Measurements from ENCODE around the gene GRIA4.
A peak's percentile ranks its signal among the peaks of the same experiment; 100 is the strongest.

Gene GRIA4

DNA sequence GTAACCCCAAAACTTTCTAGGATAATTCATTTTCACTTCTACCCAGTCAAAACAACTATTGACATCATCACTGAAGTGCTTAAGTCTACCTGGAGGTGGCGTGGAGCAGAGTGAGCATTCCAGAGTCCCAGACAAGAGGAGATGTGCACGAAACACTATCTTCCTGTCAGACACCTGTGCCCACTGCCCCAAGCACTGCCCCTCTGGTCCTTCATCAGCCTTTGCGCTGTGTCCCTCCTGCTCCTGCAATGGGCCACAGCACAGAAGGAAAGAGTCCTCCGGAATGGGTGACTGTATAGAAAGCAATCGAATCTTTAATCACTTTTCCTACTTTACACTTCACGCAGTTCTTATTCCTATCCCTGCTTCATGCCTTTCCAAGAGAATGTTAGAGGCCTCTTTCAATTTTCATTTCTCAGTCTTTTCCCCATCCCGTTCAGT is 512 bp upstream of the GRIA4 start:
- Histone ChIP-seq H3K4me1 (ENCODE audit: control insufficient read depth, insufficient read depth, low read length) (peaks cover 29% of the 10 kb centered on the region), H3K27me3 (ENCODE audit: control insufficient read depth, insufficient read depth, low read length) (peaks cover 52% of the 10 kb centered on the region), H3K9me3 (ENCODE audit: control insufficient read depth, insufficient read depth, low read depth, low read length) (no peaks in the 10 kb centered on the region), H3K9ac (ENCODE audit: low read length) (no peak overlapping the region), H3K36me3 (ENCODE audit: control insufficient read depth, insufficient read depth, low read length) (no peaks in the 10 kb centered on the region), H3K4me3 (ENCODE audit: low read depth, low read length) (peak overlapping the region; percentile 92), H3K27ac (ENCODE audit: low read depth, low read length) (no peak overlapping the region)

DNA sequence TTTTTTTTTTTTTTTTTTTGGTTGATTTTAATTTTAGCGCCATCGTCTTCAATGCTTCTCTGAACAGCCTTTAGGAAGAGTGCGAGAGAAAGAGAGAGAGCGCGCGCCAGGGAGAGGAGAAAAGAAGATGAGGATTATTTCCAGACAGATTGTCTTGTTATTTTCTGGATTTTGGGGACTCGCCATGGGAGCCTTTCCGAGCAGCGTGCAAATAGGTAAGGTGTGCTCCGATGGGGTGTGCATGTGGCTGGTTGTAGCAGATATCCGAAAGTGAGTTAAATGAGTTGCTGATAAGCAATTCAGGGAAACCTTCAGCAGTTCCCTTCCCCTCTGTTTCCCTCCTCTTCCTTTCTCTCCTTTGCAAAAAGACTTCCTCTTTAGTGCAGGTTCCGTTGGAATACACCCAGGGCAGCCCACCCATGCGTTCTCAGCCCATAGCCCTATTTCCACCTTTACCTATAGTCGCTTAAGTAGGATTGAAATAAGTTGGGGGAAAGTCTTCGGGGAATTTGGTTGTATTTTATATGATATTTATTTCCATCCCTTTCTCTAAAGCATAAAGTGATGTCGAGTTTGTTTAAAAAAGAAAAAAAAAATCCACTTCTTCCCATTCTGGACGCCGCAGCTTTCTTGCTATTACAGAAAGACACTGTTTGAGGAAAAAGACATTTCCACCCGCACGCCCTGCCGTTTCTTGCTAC is 1.1 kb downstream of the GRIA4 start:
- H3K4me3 ChIP-seq (ENCODE audit: low read depth, low read length) = peak overlapping the region; percentile 92
- peaks cover 29% of the 10 kb centered on the region for H3K4me1 ChIP-seq (ENCODE audit: control insufficient read depth, insufficient read depth, low read length)
- no peak overlapping the region for H3K9ac ChIP-seq (ENCODE audit: low read length)
- peaks cover 52% of the 10 kb centered on the region for H3K27me3 ChIP-seq (ENCODE audit: control insufficient read depth, insufficient read depth, low read length)
- H3K36me3 ChIP-seq (ENCODE audit: control insufficient read depth, insufficient read depth, low read length) = no peaks in the 10 kb centered on the region
- H3K27ac ChIP-seq (ENCODE audit: low read depth, low read length) = no peak overlapping the region
- no peaks in the 10 kb centered on the region for H3K9me3 ChIP-seq (ENCODE audit: control insufficient read depth, insufficient read depth, low read depth, low read length)

DNA sequence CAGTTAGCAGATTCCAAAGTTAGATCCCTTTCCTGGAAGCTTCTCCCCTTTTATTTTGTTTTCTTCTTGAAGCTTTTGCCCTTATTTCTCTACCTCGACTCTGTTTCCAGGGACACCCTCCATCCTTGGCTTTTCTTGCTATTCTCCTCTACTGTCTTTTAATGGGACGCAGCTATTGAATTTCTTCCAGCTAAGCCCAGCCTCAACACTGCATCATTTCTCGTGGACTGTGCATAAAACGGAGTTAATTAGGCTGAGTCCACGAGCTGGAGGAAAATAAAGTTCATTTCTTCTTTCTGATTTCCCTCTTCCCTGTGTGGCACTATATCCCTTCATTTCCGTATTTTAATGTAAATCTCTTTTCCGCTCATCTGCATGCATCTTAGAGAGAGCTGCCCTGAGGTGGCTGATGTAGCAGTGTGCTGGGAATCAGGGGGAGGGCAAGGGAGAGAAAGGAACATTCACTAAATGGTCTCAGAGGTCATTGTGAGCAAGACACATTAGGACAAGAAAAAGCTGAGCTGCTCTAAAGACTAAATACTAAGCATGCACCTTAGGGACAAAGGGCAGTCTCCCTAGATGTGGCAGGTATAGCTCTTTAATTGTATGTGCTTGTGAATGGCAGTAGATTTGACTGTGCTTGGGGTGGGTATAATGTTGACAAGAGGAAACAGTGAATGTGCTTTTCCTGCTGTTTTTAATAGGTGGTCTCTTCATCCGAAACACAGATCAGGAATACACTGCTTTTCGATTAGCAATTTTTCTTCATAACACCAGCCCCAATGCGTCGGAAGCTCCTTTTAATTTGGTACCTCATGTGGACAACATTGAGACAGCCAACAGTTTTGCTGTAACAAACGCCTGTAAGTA is 1.9 kb downstream of the GRIA4 start:
- H3K36me3 ChIP-seq (ENCODE audit: control insufficient read depth, insufficient read depth, low read length) = no peaks in the 10 kb centered on the region
- H3K9me3 ChIP-seq (ENCODE audit: control insufficient read depth, insufficient read depth, low read depth, low read length) = no peaks in the 10 kb centered on the region
- no peak overlapping the region for H3K9ac ChIP-seq (ENCODE audit: low read length)
- H3K4me1 ChIP-seq (ENCODE audit: control insufficient read depth, insufficient read depth, low read length) = peaks cover 29% of the 10 kb centered on the region
- peaks cover 52% of the 10 kb centered on the region for H3K27me3 ChIP-seq (ENCODE audit: control insufficient read depth, insufficient read depth, low read length)
- no peak overlapping the region for H3K27ac ChIP-seq (ENCODE audit: low read depth, low read length)
- peak overlapping the region; percentile 92 for H3K4me3 ChIP-seq (ENCODE audit: low read depth, low read length)

DNA sequence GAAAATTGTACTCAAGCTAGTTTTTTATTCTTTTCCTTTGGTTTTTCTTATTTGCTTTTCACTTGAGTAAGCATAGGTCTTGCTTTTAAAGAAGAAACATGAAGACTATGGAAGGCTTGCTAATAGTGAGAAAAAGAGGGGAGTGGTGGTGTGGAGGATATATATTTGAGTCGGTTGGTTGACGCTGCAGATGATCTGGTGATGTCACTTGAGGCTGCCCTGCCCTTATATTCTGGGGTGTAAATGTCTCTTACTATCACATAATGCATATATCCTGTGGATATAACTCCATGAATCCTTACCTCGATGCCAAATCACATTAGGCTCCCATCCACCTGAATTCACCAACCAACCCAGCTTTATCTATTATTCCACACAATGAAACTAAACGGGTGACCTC is 2.9 kb downstream of the GRIA4 start:
- no peaks in the 10 kb centered on the region for H3K36me3 ChIP-seq (ENCODE audit: control insufficient read depth, insufficient read depth, low read length)
- H3K9ac ChIP-seq (ENCODE audit: low read length) = no peak overlapping the region
- peaks cover 52% of the 10 kb centered on the region for H3K27me3 ChIP-seq (ENCODE audit: control insufficient read depth, insufficient read depth, low read length)
- H3K9me3 ChIP-seq (ENCODE audit: control insufficient read depth, insufficient read depth, low read depth, low read length) = no peaks in the 10 kb centered on the region
- peaks cover 29% of the 10 kb centered on the region for H3K4me1 ChIP-seq (ENCODE audit: control insufficient read depth, insufficient read depth, low read length)
- no peak overlapping the region for H3K27ac ChIP-seq (ENCODE audit: low read depth, low read length)
- H3K4me3 ChIP-seq (ENCODE audit: low read depth, low read length) = no peak overlapping the region

DNA sequence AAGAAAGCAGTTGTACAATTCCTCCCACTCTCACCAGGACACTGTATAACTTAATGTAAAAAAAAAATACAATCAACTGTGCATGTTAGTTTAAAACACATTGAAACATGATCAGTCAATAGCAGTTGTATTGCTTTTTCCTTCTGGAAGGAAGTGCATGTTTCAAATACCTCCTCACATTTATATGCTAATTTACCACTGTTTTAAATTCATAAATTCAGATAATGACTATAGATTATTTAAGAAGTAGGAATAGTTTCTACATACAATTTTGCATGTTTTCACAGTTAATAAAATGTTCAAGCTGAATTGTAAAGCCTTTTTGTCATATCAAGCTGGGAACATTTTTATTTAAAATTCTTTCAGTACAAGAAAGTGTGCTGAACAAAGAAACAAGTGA is 3.3 kb downstream of the GRIA4 start:
- H3K9me3 ChIP-seq (ENCODE audit: control insufficient read depth, insufficient read depth, low read depth, low read length) = no peaks in the 10 kb centered on the region
- no peak overlapping the region for H3K27ac ChIP-seq (ENCODE audit: low read depth, low read length)
- no peaks in the 10 kb centered on the region for H3K36me3 ChIP-seq (ENCODE audit: control insufficient read depth, insufficient read depth, low read length)
- H3K9ac ChIP-seq (ENCODE audit: low read length) = no peak overlapping the region
- H3K4me3 ChIP-seq (ENCODE audit: low read depth, low read length) = no peak overlapping the region
- H3K27me3 ChIP-seq (ENCODE audit: control insufficient read depth, insufficient read depth, low read length) = peaks cover 52% of the 10 kb centered on the region
- peaks cover 29% of the 10 kb centered on the region for H3K4me1 ChIP-seq (ENCODE audit: control insufficient read depth, insufficient read depth, low read length)

DNA sequence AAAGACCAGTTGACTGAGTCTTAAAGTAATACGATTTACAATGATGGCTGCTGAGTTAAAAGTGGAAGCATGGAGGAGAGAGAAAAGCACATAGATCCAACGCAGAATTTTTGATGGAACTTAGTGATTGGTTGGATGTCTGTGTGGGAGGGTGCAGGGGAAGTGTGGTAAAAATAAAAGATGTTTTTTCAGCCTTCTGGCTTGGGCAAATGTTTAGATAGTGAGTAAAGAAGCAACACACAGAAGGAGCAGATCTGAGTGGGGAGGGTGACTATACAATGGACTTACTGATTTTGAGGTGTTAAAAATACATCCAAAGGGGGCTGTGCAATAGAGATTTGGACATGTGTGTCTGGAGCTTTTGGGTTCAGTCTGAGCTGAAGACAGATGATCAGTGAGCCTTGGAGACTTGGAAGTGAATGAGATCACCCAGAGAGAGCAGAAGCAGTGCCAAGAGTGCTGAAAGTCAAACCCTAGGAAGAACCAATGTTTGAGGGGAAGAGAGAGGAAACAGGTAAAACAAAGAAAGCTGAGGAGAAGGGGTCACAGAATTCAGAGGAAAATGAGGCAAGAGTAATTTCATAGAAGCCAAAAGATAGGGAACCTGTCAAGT is 8.6 kb downstream of the GRIA4 start:
- H3K4me3 ChIP-seq (ENCODE audit: low read depth, low read length) = no peak overlapping the region
- H3K36me3 ChIP-seq (ENCODE audit: control insufficient read depth, insufficient read depth, low read length) = no peaks in the 10 kb centered on the region
- no peaks in the 10 kb centered on the region for H3K27me3 ChIP-seq (ENCODE audit: control insufficient read depth, insufficient read depth, low read length)
- H3K9ac ChIP-seq (ENCODE audit: low read length) = no peak overlapping the region
- no peak overlapping the region for H3K27ac ChIP-seq (ENCODE audit: low read depth, low read length)
- no peaks in the 10 kb centered on the region for H3K9me3 ChIP-seq (ENCODE audit: control insufficient read depth, insufficient read depth, low read depth, low read length)
- H3K4me1 ChIP-seq (ENCODE audit: control insufficient read depth, insufficient read depth, low read length) = peaks cover under 1% of the 10 kb centered on the region; the same call in 1 of the 2 replicates

DNA sequence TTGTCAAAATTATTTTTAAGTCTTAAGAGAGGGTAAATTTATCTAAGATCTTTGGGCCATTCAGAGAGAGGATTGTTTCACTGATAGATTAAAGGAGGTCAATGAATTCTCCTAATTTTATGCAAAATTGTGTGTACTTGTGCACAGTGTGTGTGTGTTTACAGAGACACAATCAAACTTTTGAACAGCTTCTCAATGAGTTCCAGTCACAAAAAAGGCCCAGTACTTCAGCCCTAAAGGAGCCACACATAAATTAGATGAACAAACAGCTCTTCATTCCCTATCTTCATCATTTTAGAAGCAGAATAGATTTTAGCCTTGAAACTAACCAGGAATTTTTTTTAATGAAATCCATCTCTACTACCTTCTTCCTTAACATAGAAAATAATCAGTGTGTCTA is 9.7 kb downstream of the GRIA4 start:
- H3K9ac ChIP-seq (ENCODE audit: low read length) = no peak overlapping the region
- no peaks in the 10 kb centered on the region for H3K9me3 ChIP-seq (ENCODE audit: control insufficient read depth, insufficient read depth, low read depth, low read length)
- H3K4me3 ChIP-seq (ENCODE audit: low read depth, low read length) = no peak overlapping the region
- H3K36me3 ChIP-seq (ENCODE audit: control insufficient read depth, insufficient read depth, low read length) = no peaks in the 10 kb centered on the region
- H3K27ac ChIP-seq (ENCODE audit: low read depth, low read length) = no peak overlapping the region
- H3K27me3 ChIP-seq (ENCODE audit: control insufficient read depth, insufficient read depth, low read length) = no peaks in the 10 kb centered on the region
- H3K4me1 ChIP-seq (ENCODE audit: control insufficient read depth, insufficient read depth, low read length) = no peaks in the 10 kb centered on the region

DNA sequence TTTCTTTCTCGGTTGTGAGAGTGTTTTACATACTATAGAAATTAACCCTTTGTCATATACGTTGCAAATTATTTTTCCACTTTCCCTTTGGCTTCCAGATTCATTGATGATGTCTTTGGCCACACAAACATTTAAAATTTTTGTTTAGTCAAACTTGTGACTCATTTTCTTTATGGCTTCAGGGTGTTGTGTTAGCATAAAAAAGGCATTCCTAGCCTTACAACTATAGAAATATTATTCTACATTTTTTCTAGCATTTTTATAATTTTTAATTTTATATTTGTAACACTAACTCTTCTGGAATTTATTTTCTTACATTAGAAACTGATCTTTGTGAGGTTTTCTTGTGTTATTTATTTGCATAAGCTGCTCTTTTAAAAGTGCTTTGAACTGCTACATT is 12.1 kb downstream of the GRIA4 start:
- no peak overlapping the region for H3K4me3 ChIP-seq (ENCODE audit: low read depth, low read length)
- H3K36me3 ChIP-seq (ENCODE audit: control insufficient read depth, insufficient read depth, low read length) = no peaks in the 10 kb centered on the region
- no peak overlapping the region for H3K9ac ChIP-seq (ENCODE audit: low read length)
- no peaks in the 10 kb centered on the region for H3K9me3 ChIP-seq (ENCODE audit: control insufficient read depth, insufficient read depth, low read depth, low read length)
- no peaks in the 10 kb centered on the region for H3K4me1 ChIP-seq (ENCODE audit: control insufficient read depth, insufficient read depth, low read length)
- no peaks in the 10 kb centered on the region for H3K27me3 ChIP-seq (ENCODE audit: control insufficient read depth, insufficient read depth, low read length)
- H3K27ac ChIP-seq (ENCODE audit: low read depth, low read length) = no peak overlapping the region

DNA sequence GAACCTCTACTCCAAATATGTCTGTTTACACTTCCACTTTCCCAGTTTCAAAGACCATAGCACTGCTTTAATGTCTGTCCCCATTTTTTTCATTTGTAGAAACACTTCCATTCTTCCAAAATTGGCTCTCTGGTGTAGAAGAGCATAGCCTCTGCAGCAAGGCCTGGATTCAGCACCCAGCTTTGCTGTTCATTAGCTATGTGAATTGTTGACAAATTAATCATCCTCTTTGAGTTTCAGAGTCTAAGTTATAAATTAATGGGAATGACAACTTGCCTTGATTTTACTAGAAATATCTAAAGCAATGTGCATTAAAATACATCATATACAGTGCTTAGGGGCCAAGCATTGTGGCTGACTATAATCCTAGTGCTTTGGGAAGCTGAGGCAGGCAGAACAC is 22.4 kb downstream of the GRIA4 start:
- no peaks in the 10 kb centered on the region for H3K27me3 ChIP-seq (ENCODE audit: control insufficient read depth, insufficient read depth, low read length)
- H3K27ac ChIP-seq (ENCODE audit: low read depth, low read length) = no peak overlapping the region
- no peaks in the 10 kb centered on the region; the same call in 1 of the 2 replicates for H3K4me1 ChIP-seq (ENCODE audit: control insufficient read depth, insufficient read depth, low read length)
- no peak overlapping the region for H3K4me3 ChIP-seq (ENCODE audit: low read depth, low read length)
- H3K9ac ChIP-seq (ENCODE audit: low read length) = no peak overlapping the region
- no peaks in the 10 kb centered on the region for H3K9me3 ChIP-seq (ENCODE audit: control insufficient read depth, insufficient read depth, low read depth, low read length)
- no peaks in the 10 kb centered on the region for H3K36me3 ChIP-seq (ENCODE audit: control insufficient read depth, insufficient read depth, low read length)

DNA sequence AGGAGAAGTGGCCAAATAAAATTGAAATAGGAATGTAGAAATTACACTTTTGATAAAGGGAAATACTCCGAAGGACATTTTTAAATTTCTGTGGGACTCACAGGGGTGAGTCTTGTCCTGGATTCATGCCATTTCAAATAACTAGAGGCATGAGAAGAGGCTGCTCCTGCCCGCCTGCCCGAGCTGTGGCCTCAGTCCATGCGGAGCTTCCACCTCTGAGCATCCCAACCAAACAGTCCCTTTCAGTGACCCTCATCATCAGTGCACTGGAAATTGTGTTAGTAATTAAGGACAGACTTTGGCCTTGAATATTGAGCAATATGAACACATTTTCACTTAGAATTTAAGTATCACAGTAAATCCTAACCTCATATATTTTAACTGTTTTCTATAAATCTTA is 25.6 kb downstream of the GRIA4 start:
- Histone ChIP-seq H3K9ac (ENCODE audit: low read length) (no peak overlapping the region), H3K27me3 (ENCODE audit: control insufficient read depth, insufficient read depth, low read length) (no peaks in the 10 kb centered on the region), H3K4me1 (ENCODE audit: control insufficient read depth, insufficient read depth, low read length) (no peaks in the 10 kb centered on the region; the same call in 1 of the 2 replicates), H3K9me3 (ENCODE audit: control insufficient read depth, insufficient read depth, low read depth, low read length) (no peaks in the 10 kb centered on the region), H3K27ac (ENCODE audit: low read depth, low read length) (no peak overlapping the region), H3K36me3 (ENCODE audit: control insufficient read depth, insufficient read depth, low read length) (no peaks in the 10 kb centered on the region), H3K4me3 (ENCODE audit: low read depth, low read length) (no peak overlapping the region)

DNA sequence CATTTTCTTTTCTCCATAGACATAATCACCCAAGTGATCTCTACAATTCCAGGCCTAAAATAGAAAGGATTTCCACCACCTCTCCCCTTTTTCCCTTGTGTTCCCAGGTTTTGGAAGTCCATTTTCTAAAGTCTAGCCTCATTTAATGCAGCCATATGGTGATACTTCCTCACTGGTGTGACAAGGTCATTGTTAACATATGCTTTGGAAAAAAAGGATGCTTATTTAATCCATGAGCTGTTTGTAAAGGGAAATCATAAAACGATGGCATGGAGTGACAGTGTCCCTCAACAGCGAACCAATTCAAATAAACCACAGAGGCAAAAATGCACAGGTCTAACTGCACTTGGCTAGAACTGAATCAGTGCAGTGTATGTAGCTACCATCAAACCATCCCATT is 26.6 kb downstream of the GRIA4 start:
- Histone ChIP-seq H3K4me3 (ENCODE audit: low read depth, low read length) (no peak overlapping the region), H3K36me3 (ENCODE audit: control insufficient read depth, insufficient read depth, low read length) (no peaks in the 10 kb centered on the region), H3K27ac (ENCODE audit: low read depth, low read length) (no peak overlapping the region), H3K9ac (ENCODE audit: low read length) (no peak overlapping the region), H3K27me3 (ENCODE audit: control insufficient read depth, insufficient read depth, low read length) (no peaks in the 10 kb centered on the region), H3K9me3 (ENCODE audit: control insufficient read depth, insufficient read depth, low read depth, low read length) (no peaks in the 10 kb centered on the region), H3K4me1 (ENCODE audit: control insufficient read depth, insufficient read depth, low read length) (no peaks in the 10 kb centered on the region; the same call in 1 of the 2 replicates)

All from HUES6 (cell line).